Neural progenitor cell (in vitro differentiated cells): Measurements from ENCODE around the gene GLT6D1. TPM values are rescaled to one million over a fixed set of nuclear protein-coding genes. Genes with fewer than 3 reads are reported as not detected.

Experiments used
- DNase-seq: peaks from one replicate; pipeline ENCODE4 v3.0.0-alpha.2; 2016; ENCODE audit warnings: low spot score
- H2AFZ ChIP-seq: fragments of 200-600 bp; sonication (generic); replicated peaks from 2 replicates; pipeline ENCODE4 v1.6.1; 2016; ENCODE audit warnings: antibody characterized with exemption
- H3F3A ChIP-seq: fragments of 200-600 bp; sonication (generic); 2 replicates; pipeline ENCODE4 v1.6.1; 2016; ENCODE audit warnings: antibody characterized with exemption, low read depth
- H3K27ac ChIP-seq: fragments of 200-600 bp; sonication (generic); 2 replicates; pipeline ENCODE4 v1.5.1; 2016; ENCODE audit warnings: mild to moderate bottlenecking
- H3K27me3 ChIP-seq: fragments of 200-600 bp; sonication (generic); 2 replicates; pipeline ENCODE4 v1.6.1; 2016; ENCODE audit warnings: mild to moderate bottlenecking, moderate library complexity
- H3K36me3 ChIP-seq: fragments of 200-600 bp; sonication (generic); 2 replicates; pipeline ENCODE4 v1.5.1; 2016
- H3K4me1 ChIP-seq: fragments of 200-600 bp; sonication (generic); 2 replicates; pipeline ENCODE4 v1.6.1; 2016; ENCODE audit warnings: mixed run types
- H3K4me2 ChIP-seq: fragments of 200-600 bp; sonication (generic); 2 replicates; pipeline ENCODE4 v1.6.1; 2016
- H3K4me3 ChIP-seq: fragments of 200-600 bp; sonication (generic); 2 replicates; pipeline ENCODE4 v1.5.1; 2016
- H3K79me2 ChIP-seq: fragments of 200-600 bp; sonication (generic); 2 replicates; pipeline ENCODE4 v1.6.1; 2016; ENCODE audit warnings: low read depth
- H3K9ac ChIP-seq: fragments of 200-600 bp; sonication (generic); 2 replicates; pipeline ENCODE4 v1.6.1; 2016
- H3K9me3 ChIP-seq: fragments of 200-600 bp; sonication (generic); 2 replicates; pipeline ENCODE4 v1.5.1; 2016; ENCODE audit warnings: low read depth
- H4K20me1 ChIP-seq: fragments of 200-600 bp; sonication (generic); 2 replicates; pipeline ENCODE4 v1.6.1; 2016; ENCODE audit warnings: low read depth
- H3K27ac Mint-ChIP-seq: 3 replicates; pipeline ENCODE4 v1.8.0; 2021; ENCODE audit warnings: mixed read lengths
- H3K27me3 Mint-ChIP-seq: 2 replicates; pipeline ENCODE4 v1.8.0; 2022; ENCODE audit warnings: low read depth, mild to moderate bottlenecking, inconsistent platforms, moderate library complexity, mixed read lengths; ENCODE audit not compliant: insufficient read depth
- H3K36me3 Mint-ChIP-seq: 3 replicates; pipeline ENCODE4 v1.8.0; 2021; ENCODE audit warnings: mixed read lengths
- H3K4me1 Mint-ChIP-seq: 3 replicates; pipeline ENCODE4 v1.8.0; 2021; ENCODE audit warnings: mixed read lengths
- H3K4me3 Mint-ChIP-seq: 3 replicates; pipeline ENCODE4 v1.8.0; 2021; ENCODE audit warnings: mild to moderate bottlenecking, moderate library complexity, mixed read lengths
- H3K9me3 Mint-ChIP-seq: 3 replicates; pipeline ENCODE4 v1.8.0; 2020; ENCODE audit warnings: mixed read lengths
- CTCF ChIP-seq: fragments of 200-600 bp; sonication (generic); IDR thresholded peaks from 2 replicates; pipeline ENCODE4 v1.5.1; 2017; ENCODE audit warnings: antibody characterized with exemption, mild to moderate bottlenecking
- EZH2 ChIP-seq: fragments of 200-600 bp; sonication (generic); IDR thresholded peaks from 2 replicates; pipeline ENCODE4 v1.6.1; 2017; ENCODE audit warnings: antibody characterized with exemption, mild to moderate bottlenecking, moderate library complexity
- EZH2phosphoT487 ChIP-seq: fragments of 200-600 bp; sonication (generic); IDR thresholded peaks from 2 replicates; pipeline ENCODE4 v1.6.1; 2017; ENCODE audit warnings: antibody characterized with exemption
- total RNA-seq: library from RNA; depleted of rRNA; stranded (reverse); fragments of >200 nt; gene quantifications from 2 replicates; pipeline ENCODE4 v1.2.3, GENCODE V29; 2015; ENCODE audit warnings: low replicate concordance

Gene GLT6D1
- total RNA-seq, 1 donor from 2014 or later, result 0.80 TPM

GRCh38 chr9:135609366-135609955 lies 29.9 kb downstream of the GLT6D1 start:
- Mint-ChIP-seq H3K9me3 (no peaks in the 10 kb centered on the region), H3K4me3 (no peak overlapping the region), H3K4me1 (no peaks in the 10 kb centered on the region), H3K27ac (no peak overlapping the region), H3K36me3 (no peaks in the 10 kb centered on the region), H3K27me3 (peaks cover 5% of the 10 kb centered on the region)
- H2AFZ ChIP-seq, result no peak overlapping the region
- no peaks in the 10 kb centered on the region for H3F3A ChIP-seq
- H3K4me1 ChIP-seq, result no peaks in the 10 kb centered on the region
- H3K36me3 ChIP-seq, result no peaks in the 10 kb centered on the region
- no peaks in the 10 kb centered on the region for H3K79me2 ChIP-seq
- no peak overlapping the region for H3K9ac ChIP-seq
- no peak overlapping the region for H3K4me2 ChIP-seq
- DNase-seq, result no peak
- H3K27ac ChIP-seq, result no peak overlapping the region
- no peaks in the 10 kb centered on the region for H3K9me3 ChIP-seq
- H3K4me3 ChIP-seq, result no peak overlapping the region
- H4K20me1 ChIP-seq, result no peaks in the 10 kb centered on the region
- no peaks in the 10 kb centered on the region for H3K27me3 ChIP-seq
- no peak for TF ChIP-seq EZH2phosphoT487
- no peak for TF ChIP-seq CTCF
- no peak for TF ChIP-seq EZH2

GRCh38 chr9:135608999-135609317 lies 30.4 kb downstream of the GLT6D1 start:
- Histone ChIP-seq H3K79me2 (no peaks in the 10 kb centered on the region), H3K9me3 (no peaks in the 10 kb centered on the region), H3F3A (no peaks in the 10 kb centered on the region), H4K20me1 (no peaks in the 10 kb centered on the region), H2AFZ (no peak overlapping the region), H3K4me3 (no peak overlapping the region), H3K27me3 (no peaks in the 10 kb centered on the region), H3K9ac (no peak overlapping the region), H3K4me1 (no peaks in the 10 kb centered on the region), H3K27ac (no peak overlapping the region), H3K36me3 (no peaks in the 10 kb centered on the region), H3K4me2 (no peak overlapping the region)
- Mint-ChIP-seq H3K9me3 (no peaks in the 10 kb centered on the region), H3K4me1 (no peaks in the 10 kb centered on the region), H3K36me3 (no peaks in the 10 kb centered on the region), H3K27ac (no peak overlapping the region), H3K4me3 (no peak overlapping the region), H3K27me3 (peaks cover 5% of the 10 kb centered on the region)
- TF ChIP-seq EZH2 (no peak), EZH2phosphoT487 (no peak), CTCF (no peak)
- no peak for DNase-seq

GRCh38 chr9:135608294-135608998 lies 30.9 kb downstream of the GLT6D1 start:
- no peak overlapping the region for H3K27ac Mint-ChIP-seq
- Histone ChIP-seq H3K9ac (no peak overlapping the region), H3K4me2 (no peak overlapping the region), H3F3A (no peaks in the 10 kb centered on the region), H3K27me3 (no peaks in the 10 kb centered on the region), H3K79me2 (no peaks in the 10 kb centered on the region), H2AFZ (no peak overlapping the region), H3K36me3 (no peaks in the 10 kb centered on the region), H3K4me3 (no peak overlapping the region), H3K4me1 (no peaks in the 10 kb centered on the region), H3K27ac (no peak overlapping the region), H4K20me1 (no peaks in the 10 kb centered on the region), H3K9me3 (no peaks in the 10 kb centered on the region)
- no peaks in the 10 kb centered on the region for H3K36me3 Mint-ChIP-seq
- H3K27me3 Mint-ChIP-seq, result peaks cover 5% of the 10 kb centered on the region
- no peak for DNase-seq
- H3K9me3 Mint-ChIP-seq, result no peaks in the 10 kb centered on the region
- H3K4me1 Mint-ChIP-seq, result no peaks in the 10 kb centered on the region
- TF ChIP-seq CTCF (no peak), EZH2phosphoT487 (no peak), EZH2 (no peak)
- no peak overlapping the region for H3K4me3 Mint-ChIP-seq
